Nephron progenitor cell (in vitro differentiated cells): ENCODE measurements around the gene RARB.

ENCODE experiments used
- DNase-seq: peaks from one replicate; pipeline ENCODE4 v3.0.0; 2021
- H3K27ac Mint-ChIP-seq: 2 replicates; pipeline ENCODE4 v1.8.0; 2021; ENCODE audit warnings: mild to moderate bottlenecking, moderate library complexity, mixed read lengths
- H3K27me3 Mint-ChIP-seq: 2 replicates; pipeline ENCODE4 v1.8.0; 2021; ENCODE audit warnings: mild to moderate bottlenecking, low read depth, mixed read lengths; ENCODE audit not compliant: poor library complexity
- H3K36me3 Mint-ChIP-seq: 2 replicates; pipeline ENCODE4 v1.8.0; 2021; ENCODE audit warnings: low read depth, mixed read lengths
- H3K4me1 Mint-ChIP-seq: 2 replicates; pipeline ENCODE4 v1.8.0; 2021; ENCODE audit warnings: mixed read lengths
- H3K4me3 Mint-ChIP-seq: 2 replicates; pipeline ENCODE4 v1.8.0; 2021; ENCODE audit warnings: mild to moderate bottlenecking, moderate library complexity, mixed read lengths
- H3K9me3 Mint-ChIP-seq: 2 replicates; pipeline ENCODE4 v1.8.0; 2021; ENCODE audit warnings: mild to moderate bottlenecking, moderate library complexity, mixed read lengths
- TF ChIP-seq, protein P1 (sequence below): fragments of 200-600 bp; sonication (generic); IDR thresholded peaks from 2 replicates; pipeline ENCODE4 v1.5.0; 2021; ENCODE audit warnings: antibody characterized with exemption

RARB gene

DNA sequence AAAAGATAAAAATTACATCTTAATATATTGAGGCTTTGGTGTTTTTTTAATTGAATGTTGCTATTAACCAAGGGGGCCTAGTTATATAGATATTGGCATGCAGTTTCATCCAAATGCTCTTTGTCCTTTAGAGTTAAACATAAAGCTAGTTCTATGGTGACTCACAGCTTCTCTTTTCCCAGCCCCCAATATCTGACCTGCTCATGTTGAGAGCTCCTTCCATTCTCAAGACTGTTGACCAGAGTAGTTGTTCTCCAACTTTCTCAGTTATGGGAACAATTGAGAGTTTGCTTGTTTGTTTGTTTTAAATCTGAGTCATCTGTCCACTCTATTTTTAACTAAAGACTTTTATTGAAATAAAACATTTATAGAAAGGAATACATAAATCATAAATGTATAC lies 15.8 kb upstream of the RARB start:
- Mint-ChIP-seq H3K27ac (no peak overlapping the region), H3K4me1 (peaks cover 6% of the 10 kb centered on the region), H3K4me3 (no peak overlapping the region), H3K36me3 (peaks cover 4% of the 10 kb centered on the region), H3K9me3 (peaks cover 37% of the 10 kb centered on the region), H3K27me3 (no peaks in the 10 kb centered on the region)
- no peak for DNase-seq
- TF ChIP-seq, protein P1, sequence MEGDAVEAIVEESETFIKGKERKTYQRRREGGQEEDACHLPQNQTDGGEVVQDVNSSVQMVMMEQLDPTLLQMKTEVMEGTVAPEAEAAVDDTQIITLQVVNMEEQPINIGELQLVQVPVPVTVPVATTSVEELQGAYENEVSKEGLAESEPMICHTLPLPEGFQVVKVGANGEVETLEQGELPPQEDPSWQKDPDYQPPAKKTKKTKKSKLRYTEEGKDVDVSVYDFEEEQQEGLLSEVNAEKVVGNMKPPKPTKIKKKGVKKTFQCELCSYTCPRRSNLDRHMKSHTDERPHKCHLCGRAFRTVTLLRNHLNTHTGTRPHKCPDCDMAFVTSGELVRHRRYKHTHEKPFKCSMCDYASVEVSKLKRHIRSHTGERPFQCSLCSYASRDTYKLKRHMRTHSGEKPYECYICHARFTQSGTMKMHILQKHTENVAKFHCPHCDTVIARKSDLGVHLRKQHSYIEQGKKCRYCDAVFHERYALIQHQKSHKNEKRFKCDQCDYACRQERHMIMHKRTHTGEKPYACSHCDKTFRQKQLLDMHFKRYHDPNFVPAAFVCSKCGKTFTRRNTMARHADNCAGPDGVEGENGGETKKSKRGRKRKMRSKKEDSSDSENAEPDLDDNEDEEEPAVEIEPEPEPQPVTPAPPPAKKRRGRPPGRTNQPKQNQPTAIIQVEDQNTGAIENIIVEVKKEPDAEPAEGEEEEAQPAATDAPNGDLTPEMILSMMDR = no peak

DNA sequence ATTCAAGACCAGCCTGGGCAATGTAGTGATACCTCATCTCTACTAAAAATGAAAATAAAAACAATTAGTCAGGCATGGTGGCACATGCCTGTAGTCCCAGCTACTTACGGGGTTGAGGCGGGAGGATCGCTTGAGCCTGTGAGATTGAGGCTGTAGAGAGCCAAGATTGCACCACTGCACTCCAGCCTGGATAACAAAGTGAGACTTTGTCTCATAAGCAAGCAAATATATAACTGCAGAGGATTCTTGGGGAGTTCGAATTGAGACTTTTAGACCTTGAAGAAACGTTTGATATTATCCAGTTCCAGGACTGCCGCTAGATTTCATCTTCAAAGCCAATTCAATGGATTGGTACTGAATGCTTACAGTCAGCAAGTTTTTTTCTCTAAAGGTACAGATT lies 11.9 kb upstream of the RARB start:
- H3K9me3 Mint-ChIP-seq = peaks cover 45% of the 10 kb centered on the region
- TF ChIP-seq, protein P1 = no peak
- no peaks in the 10 kb centered on the region for H3K4me1 Mint-ChIP-seq
- H3K36me3 Mint-ChIP-seq = peaks cover 12% of the 10 kb centered on the region
- no peak overlapping the region for H3K27ac Mint-ChIP-seq
- H3K4me3 Mint-ChIP-seq = no peak overlapping the region
- DNase-seq = no peak
- peaks cover 7% of the 10 kb centered on the region for H3K27me3 Mint-ChIP-seq

DNA sequence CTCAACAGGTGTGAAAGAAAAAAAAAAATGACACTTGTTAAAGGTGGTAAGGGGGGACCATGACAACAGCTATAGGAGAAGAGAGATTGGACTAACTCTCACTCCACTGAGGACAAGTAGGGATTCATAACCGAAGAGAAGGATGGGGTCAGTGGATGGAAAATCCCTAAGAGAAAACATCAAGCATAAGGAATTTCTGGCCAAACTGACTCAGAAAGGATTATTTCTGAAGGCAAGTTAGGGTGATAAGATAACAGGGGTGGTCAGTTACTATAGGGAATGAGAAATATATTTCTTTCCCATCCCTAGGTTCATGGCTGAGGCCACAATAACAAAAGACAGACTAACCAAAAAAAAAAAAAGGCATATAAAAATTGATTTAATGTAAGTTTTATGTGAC lies 9.5 kb upstream of the RARB start:
- H3K4me1 Mint-ChIP-seq = peaks cover 4% of the 10 kb centered on the region
- H3K27ac Mint-ChIP-seq = no peak overlapping the region
- TF ChIP-seq, protein P1 = no peak
- DNase-seq = no peak
- H3K27me3 Mint-ChIP-seq = peaks cover 7% of the 10 kb centered on the region
- peaks cover 12% of the 10 kb centered on the region for H3K36me3 Mint-ChIP-seq
- peaks cover 33% of the 10 kb centered on the region for H3K9me3 Mint-ChIP-seq
- no peak overlapping the region for H3K4me3 Mint-ChIP-seq

DNA sequence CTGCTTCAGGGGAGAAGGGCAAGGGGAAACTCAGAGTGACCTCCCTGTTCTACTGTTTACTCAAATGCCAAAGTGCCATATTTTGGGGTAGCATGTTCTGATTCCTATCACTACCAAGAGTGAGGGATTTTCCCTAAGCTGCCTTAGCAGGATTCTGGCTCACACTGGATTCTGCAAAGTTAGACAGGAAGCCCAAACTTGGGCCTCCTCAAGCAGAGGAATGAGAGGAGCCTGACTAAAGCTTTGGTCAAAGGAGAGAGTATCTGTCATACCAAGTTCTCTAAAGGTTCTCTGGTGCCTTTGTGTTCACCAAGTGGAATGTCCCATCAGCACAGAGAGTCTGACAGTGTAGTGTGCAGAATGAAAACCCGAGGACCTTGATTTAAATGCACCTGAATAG lies 8.8 kb upstream of the RARB start:
- TF ChIP-seq, protein P1 = no peak
- Mint-ChIP-seq H3K27me3 (peaks cover 7% of the 10 kb centered on the region), H3K4me1 (peaks cover 11% of the 10 kb centered on the region), H3K4me3 (no peak overlapping the region), H3K27ac (no peak overlapping the region), H3K36me3 (peaks cover 12% of the 10 kb centered on the region), H3K9me3 (peaks cover 27% of the 10 kb centered on the region)
- DNase-seq = no peak

DNA sequence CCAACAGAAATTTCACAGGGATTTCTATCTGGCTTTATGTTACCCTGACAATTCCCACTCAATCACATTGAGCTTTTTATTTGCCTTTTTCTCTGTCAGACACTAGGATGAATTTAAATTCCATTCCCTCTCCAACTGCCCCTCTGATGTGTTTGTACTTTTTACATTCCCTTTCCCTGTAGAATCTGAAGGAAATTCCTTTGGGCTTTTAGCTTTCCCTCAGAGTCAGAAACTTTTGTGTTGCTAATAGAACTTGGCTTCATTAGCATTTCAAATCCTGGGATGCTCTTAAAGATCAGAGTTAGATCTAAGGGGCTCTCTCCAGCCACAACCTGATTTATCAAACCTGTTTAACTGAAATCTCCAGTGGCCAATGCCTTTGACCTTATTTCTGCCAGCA lies 7.9 kb upstream of the RARB start:
- H3K27me3 Mint-ChIP-seq = peaks cover 7% of the 10 kb centered on the region
- H3K9me3 Mint-ChIP-seq = peaks cover 25% of the 10 kb centered on the region
- H3K4me3 Mint-ChIP-seq = no peak overlapping the region
- TF ChIP-seq, protein P1 = no peak
- peaks cover 12% of the 10 kb centered on the region for H3K36me3 Mint-ChIP-seq
- no peak overlapping the region for H3K27ac Mint-ChIP-seq
- peaks cover 20% of the 10 kb centered on the region for H3K4me1 Mint-ChIP-seq
- no peak for DNase-seq

DNA sequence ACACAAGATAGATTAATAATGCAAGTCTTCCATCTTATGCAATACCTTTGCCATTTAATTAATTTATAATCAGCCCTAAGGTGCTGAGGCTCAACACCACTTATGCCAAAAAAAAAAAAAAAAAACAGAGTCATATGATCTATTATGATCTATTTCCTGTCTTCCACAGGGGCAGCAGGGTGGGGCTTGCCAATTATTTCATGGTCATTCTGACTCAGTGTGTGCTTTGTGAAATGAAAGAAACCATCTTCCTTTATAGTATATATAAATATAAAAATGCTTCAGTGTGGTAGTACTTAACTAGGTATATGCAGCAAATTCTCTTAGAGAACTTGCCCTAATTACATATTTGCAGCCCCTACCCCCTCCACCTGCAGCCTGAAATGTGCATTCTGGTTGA lies 7.2 kb upstream of the RARB start:
- Mint-ChIP-seq H3K9me3 (peaks cover 20% of the 10 kb centered on the region), H3K36me3 (peaks cover 12% of the 10 kb centered on the region), H3K27me3 (peaks cover 7% of the 10 kb centered on the region)

More for the DNA sequence above, 7.2 kb upstream of the RARB start:
- TF ChIP-seq, protein P1 = no peak
- H3K27ac Mint-ChIP-seq = no peak overlapping the region
- no peak overlapping the region for H3K4me3 Mint-ChIP-seq
- DNase-seq = no peak
- H3K4me1 Mint-ChIP-seq = peaks cover 27% of the 10 kb centered on the region
